HEK293 (cell line): ENCODE results near the gene KRTDAP.

ENCODE experiments used
- CTCF ChIA-PET: fragments of 350-600 bp; formaldehyde crosslinking; extraction: SDS; loops from one replicate; lab custom pipeline; 2021; ENCODE audit warnings: antibody characterized with exemption; lab: Yijun Ruan, JAX
- POLR2A ChIA-PET: fragments of 300-600 bp; formaldehyde crosslinking; extraction: SDS; loops from one replicate; lab custom pipeline; 2020; ENCODE audit warnings: antibody characterized with exemption, inconsistent platforms; lab: Yijun Ruan, JAX
- H3K27ac ChIP-seq: fragments of 200-500 bp; sonication (Bioruptor generic); 2 replicates; pipeline ENCODE4 v1.5.1; 2014; ENCODE audit warnings: low read depth, low read length, control low read depth, inconsistent platforms; ENCODE audit errors: extremely low read depth
- H3K36me3 ChIP-seq, 2 experiments: fragments of 200-500 bp in 1 of 2; sonication (Bioruptor generic) in 1 of 2; 1 replicate in 1 of 2; 2 replicates in 1 of 2; pipeline ENCODE4 v1.5.1; 2014 to 2017; ENCODE audit warnings: inconsistent platforms in 2 of 2, low read length in 2 of 2; ENCODE audit not compliant: control insufficient read depth in 2 of 2, insufficient read depth in 1 of 2
- H3K4me1 ChIP-seq: fragments of 200-500 bp; sonication (Bioruptor generic); 2 replicates; pipeline ENCODE4 v1.5.1; 2014; ENCODE audit warnings: mild to moderate bottlenecking, low read length, inconsistent platforms; ENCODE audit not compliant: control insufficient read depth, insufficient read depth
- H3K4me3 ChIP-seq: 2 replicates; pipeline ENCODE4 v1.5.1; 2011; ENCODE audit warnings: low read depth, mild to moderate bottlenecking, control low read depth, low read length, moderate library complexity
- H3K9me3 ChIP-seq: fragments of 200-500 bp; sonication (Bioruptor generic); 2 replicates; pipeline ENCODE4 v1.5.1; 2014; ENCODE audit warnings: low read depth, low read length, inconsistent platforms; ENCODE audit not compliant: control insufficient read depth, insufficient read depth
- CTCF ChIP-seq: fragments of 450-650 bp; formaldehyde crosslinking; IDR thresholded peaks from 2 replicates; pipeline ENCODE4 v1.5.1; 2016; ENCODE audit warnings: missing biosample characterization, missing genetic modification characterization
- EGR2 ChIP-seq: fragments of 450-650 bp; formaldehyde crosslinking; IDR thresholded peaks from 2 replicates; pipeline ENCODE4 v1.5.1; 2016; ENCODE audit warnings: low read depth, missing biosample characterization, missing genetic modification characterization
- GLIS2 ChIP-seq: fragments of 450-650 bp; formaldehyde crosslinking; IDR thresholded peaks from 2 replicates; pipeline ENCODE4 v1.5.1; 2016; ENCODE audit warnings: missing biosample characterization, missing genetic modification characterization
- PRDM2 ChIP-seq: fragments of 450-650 bp; formaldehyde crosslinking; IDR thresholded peaks from 2 replicates; pipeline ENCODE4 v1.5.1; 2016; ENCODE audit warnings: missing biosample characterization, missing genetic modification characterization, borderline replicate concordance
- ZFP69B ChIP-seq: fragments of 450-650 bp; formaldehyde crosslinking; IDR thresholded peaks from 2 replicates; pipeline ENCODE4 v1.5.1; 2016; ENCODE audit warnings: missing biosample characterization, missing genetic modification characterization
- ZNF112 ChIP-seq: fragments of 450-650 bp; formaldehyde crosslinking; IDR thresholded peaks from 2 replicates; pipeline ENCODE4 v1.5.0; 2017; ENCODE audit warnings: missing biosample characterization, missing genetic modification characterization
- ZNF2 ChIP-seq: fragments of 450-650 bp; formaldehyde crosslinking; IDR thresholded peaks from 2 replicates; pipeline ENCODE4 v1.5.1; 2016; ENCODE audit warnings: missing biosample characterization, missing genetic modification characterization
- ZNF221 ChIP-seq: fragments of 450-650 bp; formaldehyde crosslinking; IDR thresholded peaks from 2 replicates; pipeline ENCODE4 v1.5.1; 2017; ENCODE audit warnings: missing biosample characterization, missing genetic modification characterization, borderline replicate concordance
- ZNF223 ChIP-seq: fragments of 450-650 bp; formaldehyde crosslinking; IDR thresholded peaks from 2 replicates; pipeline ENCODE4 v1.5.1; 2016; ENCODE audit warnings: missing biosample characterization, missing genetic modification characterization
- ZNF394 ChIP-seq: fragments of 450-650 bp; formaldehyde crosslinking; IDR thresholded peaks from 2 replicates; pipeline ENCODE4 v1.5.1; 2016; ENCODE audit warnings: missing biosample characterization, missing genetic modification characterization, mild to moderate bottlenecking, moderate library complexity, borderline replicate concordance
- ZNF473 ChIP-seq: fragments of 450-650 bp; formaldehyde crosslinking; IDR thresholded peaks from 2 replicates; pipeline ENCODE4 v1.5.1; 2017; ENCODE audit warnings: missing biosample characterization, missing genetic modification characterization
- ZNF621 ChIP-seq: fragments of 450-650 bp; formaldehyde crosslinking; IDR thresholded peaks from 2 replicates; pipeline ENCODE4 v1.5.1; 2017; ENCODE audit warnings: missing biosample characterization, missing genetic modification characterization
- ZNF707 ChIP-seq: fragments of 450-650 bp; formaldehyde crosslinking; IDR thresholded peaks from 2 replicates; pipeline ENCODE4 v1.5.1; 2016; ENCODE audit warnings: missing biosample characterization, missing genetic modification characterization
- ZNF768 ChIP-seq: fragments of 450-650 bp; formaldehyde crosslinking; IDR thresholded peaks from 2 replicates; pipeline ENCODE4 v1.5.1; 2018; ENCODE audit warnings: missing biosample characterization, mild to moderate bottlenecking, missing genetic modification characterization
- ZNF792 ChIP-seq: fragments of 450-650 bp; formaldehyde crosslinking; IDR thresholded peaks from 2 replicates; pipeline ENCODE4 v1.5.1; 2016; ENCODE audit warnings: missing biosample characterization, missing genetic modification characterization
- ZNF830 ChIP-seq: fragments of 450-650 bp; IDR thresholded peaks from 2 replicates; pipeline ENCODE4 v1.5.0; 2018; ENCODE audit warnings: missing biosample characterization, missing genetic modification characterization, low read depth, mild to moderate bottlenecking, moderate library complexity
- TF ChIP-seq, protein P1 (sequence below): fragments of 450-650 bp; formaldehyde crosslinking; IDR thresholded peaks from 2 replicates; pipeline ENCODE4 v1.5.1; 2016; ENCODE audit warnings: missing biosample characterization, missing genetic modification characterization

Gene KRTDAP

GRCh38 chr19:35506011-35506410, 15.7 kb upstream of the KRTDAP start:
- TF ChIP-seq ZNF707 (no peak), CTCF (no peak), ZNF830 (tag by site-specific recombination) (no peak)
- Histone ChIP-seq H3K9me3 (no peaks in the 10 kb centered on the region; the same call in 1 of the 2 replicates), H3K27ac (no peak overlapping the region), H3K4me1 (peaks cover 18% of the 10 kb centered on the region), H3K4me3 (no peak overlapping the region), H3K36me3 (peaks cover 7 to 56% of the 10 kb centered on the region in 2 experiments)
- CTCF ChIA-PET = interaction anchor here (0.6 to 9.8 kb wide), 7 partner anchors 9 to 153 kb away, joined by 3 to 176 read pairs (median 5); partner anchors contain the start of gene KRTDAP
- POLR2A ChIA-PET = interaction anchor here (0.6 to 2.5 kb wide), 5 partner anchors 9 to 283 kb away, joined by 3 to 7 read pairs (median 3); partner anchors contain the start of gene COX6B1

DNA sequence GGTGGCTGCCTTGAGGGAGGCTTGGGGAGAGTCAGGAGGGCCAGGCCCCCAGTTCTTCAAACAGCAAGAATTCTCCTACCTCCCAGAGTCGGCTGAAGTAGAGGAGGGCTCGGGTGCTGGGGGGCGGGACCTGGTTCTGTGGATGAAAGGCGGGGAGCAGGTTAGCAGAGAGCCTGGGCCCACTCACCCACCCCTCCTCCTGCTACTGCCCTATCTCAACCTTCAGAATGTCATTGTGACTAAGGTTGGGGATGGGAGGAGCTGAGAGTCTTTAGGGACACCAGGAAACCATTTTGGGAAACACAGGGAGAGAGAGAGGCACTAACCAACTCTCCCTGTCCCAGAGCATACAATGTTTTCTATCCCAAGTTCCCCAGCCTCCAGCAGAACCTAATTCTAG, 12.5 kb upstream of the KRTDAP start:
- no peak overlapping the region for H3K4me3 ChIP-seq
- peaks cover 11 to 63% of the 10 kb centered on the region in 2 experiments for H3K36me3 ChIP-seq
- TF ChIP-seq ZNF792 (tag by site-specific recombination) (no peak), ZNF621 (no peak), ZNF473 (no peak), ZNF394 (no peak), ZNF223 (no peak), ZFP69B (tag by site-specific recombination) (0 out of 2 replicates have a peak, but pooled peaks have one; percentile 23), PRDM2 (tag by site-specific recombination) (no peak), GLIS2 (tag by site-specific recombination) (no peak), ZNF2 (tag by site-specific recombination) (no peak), ZNF112 (tag by site-specific recombination) (no peak), EGR2 (tag by site-specific recombination) (peak; percentile 56; the same call in 1 of the 2 replicates), ZNF768 (tag by site-specific recombination) (no peak), ZNF221 (tag by site-specific recombination) (no peak)
- TF ChIP-seq, protein P1, sequence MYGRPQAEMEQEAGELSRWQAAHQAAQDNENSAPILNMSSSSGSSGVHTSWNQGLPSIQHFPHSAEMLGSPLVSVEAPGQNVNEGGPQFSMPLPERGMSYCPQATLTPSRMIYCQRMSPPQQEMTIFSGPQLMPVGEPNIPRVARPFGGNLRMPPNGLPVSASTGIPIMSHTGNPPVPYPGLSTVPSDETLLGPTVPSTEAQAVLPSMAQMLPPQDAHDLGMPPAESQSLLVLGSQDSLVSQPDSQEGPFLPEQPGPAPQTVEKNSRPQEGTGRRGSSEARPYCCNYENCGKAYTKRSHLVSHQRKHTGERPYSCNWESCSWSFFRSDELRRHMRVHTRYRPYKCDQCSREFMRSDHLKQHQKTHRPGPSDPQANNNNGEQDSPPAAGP (tag by site-specific recombination) = 0 out of 2 replicates have a peak, but pooled peaks have one; percentile 32
- CTCF ChIA-PET = interaction anchor here (1.2 to 9.8 kb wide), 2 partner anchors 8 kb away, joined by 8 to 176 read pairs; partner anchors contain the start of gene KRTDAP
- no peak overlapping the region for H3K27ac ChIP-seq
- H3K4me1 ChIP-seq = peaks cover 3% of the 10 kb centered on the region; the same call in 1 of the 2 replicates
- POLR2A ChIA-PET = interaction anchor here (0.6 kb wide), 1 partner anchor 43 kb away, joined by 3 read pairs; no protein-coding TSS in a partner anchor
- no peaks in the 10 kb centered on the region for H3K9me3 ChIP-seq
